Stimulated activated CD8-positive, alpha-beta memory T cell treated with anti-CD3 and anti-CD28 coated beads, Interleukin-2, amount 100 ng/mL, for 1 hour (primary cell): ENCODE results near the gene MS4A7.
"Not testable (repeated sequence)": the region's sequence is repeated elsewhere in the genome, so short reads cannot be mapped to it uniquely, and the experiment has no call there.

Experiments used
- DNase-seq, 2 donors: peaks; one replicate each; pipeline ENCODE4 v3.0.0-alpha.2; 2020; ENCODE audit warnings: low read depth in 2 of 2

Gene MS4A7

GRCh38 chr11:60378354-60378753, at the start of gene MS4A7:
Gene MS4A7 (plus strand): TSS chr11:60378532. CDS start chr11:60383142, 4,610 bp downstream.
- DNase-seq: no peak

GRCh38 chr11:60332846-60333245, 45.5 kb upstream of the MS4A7 start:
- no peak for DNase-seq

DNA sequence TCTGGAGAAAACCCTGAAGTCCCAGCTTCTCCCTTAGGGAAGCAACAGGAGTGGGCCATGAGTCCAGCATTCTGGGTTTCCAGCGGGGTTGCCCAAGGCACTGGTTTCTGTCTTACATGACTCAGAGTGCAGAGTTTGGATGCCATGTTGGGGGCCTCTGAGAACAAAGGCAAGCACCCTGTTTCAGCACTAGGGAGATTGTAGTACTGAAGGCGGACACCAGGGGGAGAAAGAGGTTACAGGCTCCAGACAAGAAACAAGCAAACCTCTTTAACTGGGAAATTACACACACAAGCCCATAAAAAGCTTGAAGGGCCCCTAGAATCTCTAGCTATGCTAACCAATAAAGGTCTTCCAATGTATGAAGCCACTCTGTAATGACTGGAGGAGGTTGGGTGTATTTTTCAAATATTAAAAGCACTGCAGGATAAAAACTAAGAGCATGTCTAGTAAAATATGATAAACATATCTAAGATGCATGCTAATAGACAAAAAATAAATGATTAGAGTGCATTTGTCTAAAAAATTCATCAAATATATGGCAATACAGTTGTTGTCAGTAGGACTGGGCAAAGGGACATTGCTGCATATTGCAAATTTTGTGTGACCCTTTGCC, 44.2 kb upstream of the MS4A7 start:
- peak; percentile 13 to 20 for DNase-seq

DNA sequence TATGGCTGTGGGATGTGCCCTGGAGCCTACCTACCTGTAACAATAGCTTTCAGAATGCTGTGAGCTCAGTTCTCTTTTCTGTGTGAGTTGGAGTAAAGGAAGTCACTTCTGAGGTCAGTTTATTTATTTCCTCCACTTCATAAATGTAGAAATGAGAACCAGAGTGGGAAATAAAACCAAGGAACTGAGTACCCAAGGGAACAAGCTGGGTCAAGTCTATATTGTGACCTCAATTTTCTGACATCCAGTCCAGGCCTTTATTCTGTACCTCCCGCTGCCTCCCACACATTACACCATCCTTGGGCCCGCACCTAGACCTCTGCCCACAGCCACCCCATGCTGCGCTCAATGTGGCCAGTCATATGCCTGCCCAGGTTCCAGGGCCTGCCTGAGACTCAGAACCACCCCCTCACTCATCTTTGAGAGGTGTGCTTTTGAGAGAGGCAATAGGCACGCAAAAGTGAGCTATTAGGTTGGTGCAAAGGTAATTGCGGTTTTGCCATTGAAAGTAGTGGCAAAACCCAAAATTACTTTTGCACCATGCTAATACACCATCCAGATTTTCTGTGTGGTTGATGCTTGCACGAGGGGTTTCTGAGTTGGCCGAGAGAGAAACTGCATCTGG, 41.5 kb upstream of the MS4A7 start:
- DNase-seq: no peak

- DNase-seq: no peak
These were observed 40.3 kb upstream of the MS4A7 start for GRCh38 chr11:60338053-60338452.

- DNase-seq: no peak
These were observed 39.0 kb upstream of the MS4A7 start for GRCh38 chr11:60339356-60339755.

DNA sequence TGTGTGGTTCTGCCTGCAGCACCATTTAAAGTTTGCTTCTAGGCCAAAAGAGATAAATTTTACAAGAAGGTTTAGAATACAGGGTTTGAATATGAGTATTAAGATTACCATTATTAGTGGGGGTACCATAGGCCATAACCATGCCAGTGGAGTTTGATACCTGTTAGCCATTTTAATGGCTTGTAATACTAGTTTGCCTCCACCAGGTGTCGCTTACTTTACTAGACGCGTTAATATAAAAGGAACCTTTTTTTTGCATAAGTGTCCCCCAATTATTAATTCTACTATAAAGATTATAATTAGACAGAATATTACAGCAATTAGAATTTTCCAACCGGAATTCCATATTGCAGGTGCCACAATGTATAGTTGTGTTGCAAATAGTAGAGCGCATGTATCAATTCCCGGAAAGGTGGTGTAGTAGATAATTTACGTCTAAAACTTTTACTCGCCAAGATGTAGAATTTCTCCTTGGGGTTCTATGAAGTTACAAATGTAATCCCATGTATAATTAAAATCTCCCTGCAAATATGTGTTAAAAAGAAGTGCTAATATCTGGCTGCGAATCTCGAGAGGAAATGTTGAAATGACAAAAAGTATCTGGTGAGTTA, 35.1 kb upstream of the MS4A7 start:
- DNase-seq: no peak

DNA sequence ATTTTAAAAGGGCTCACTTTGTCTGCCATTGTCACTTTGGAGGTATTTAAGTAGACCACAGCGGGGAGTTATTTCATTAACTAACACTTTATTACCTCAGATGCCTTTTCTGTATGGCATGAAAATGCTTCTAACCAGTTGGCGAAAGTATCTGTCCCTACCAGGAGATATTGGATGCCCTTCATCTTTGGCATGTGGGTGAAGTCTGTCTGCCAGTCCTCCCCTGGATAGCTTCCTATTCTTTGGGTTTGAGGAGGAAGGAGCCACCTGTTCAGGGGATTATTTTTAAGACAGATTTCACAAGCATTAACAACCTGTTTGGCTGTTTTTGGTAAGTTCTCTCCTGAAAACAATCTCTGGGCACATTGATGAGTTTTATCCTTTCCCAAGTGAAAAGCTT, 34.2 kb upstream of the MS4A7 start:
- DNase-seq: no peak

- DNase-seq: no peak
These were observed 32.8 kb upstream of the MS4A7 start for GRCh38 chr11:60345489-60345888.

DNA sequence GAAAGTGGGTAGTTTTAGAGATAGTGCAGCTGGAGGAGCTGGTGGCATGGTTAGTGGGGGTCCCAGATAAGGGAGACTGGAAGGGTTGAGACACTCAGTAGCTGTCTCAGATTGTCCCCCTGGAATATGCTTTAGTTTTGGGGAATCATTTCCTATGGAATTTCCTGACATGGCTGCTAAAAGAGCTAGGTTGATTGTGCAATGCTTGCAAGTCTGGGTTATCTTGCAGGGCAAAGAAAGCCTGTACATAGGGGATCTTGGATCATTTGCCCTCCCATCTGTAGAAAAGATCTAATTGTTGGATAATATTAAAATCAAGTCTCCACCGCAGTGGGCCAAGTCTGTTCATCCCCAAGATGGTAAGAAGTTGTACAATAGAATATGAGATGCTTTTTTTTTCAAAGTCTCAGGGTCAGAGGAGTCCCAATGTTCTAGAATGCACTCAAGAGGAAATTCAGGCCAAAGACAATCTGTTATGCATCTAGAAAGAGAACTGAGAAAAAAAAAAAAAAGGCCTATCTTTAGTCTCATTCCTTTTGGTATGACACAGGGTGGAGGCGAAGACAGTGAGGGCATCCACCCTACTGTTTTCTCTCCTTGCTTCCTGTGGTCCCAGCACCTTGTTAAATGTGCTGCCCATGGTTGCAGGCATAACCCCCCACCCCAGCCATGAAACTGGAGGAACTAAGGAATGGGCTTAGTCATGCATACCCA, 31.1 kb upstream of the MS4A7 start:
- no peak for DNase-seq

GRCh38 chr11:60348116-60348515, 30.2 kb upstream of the MS4A7 start:
- no peak for DNase-seq

GRCh38 chr11:60349990-60350389, 28.3 kb upstream of the MS4A7 start:
- no peak for DNase-seq

- no peak for DNase-seq
These were observed 20.6 kb upstream of the MS4A7 start for GRCh38 chr11:60357771-60358170.

DNA sequence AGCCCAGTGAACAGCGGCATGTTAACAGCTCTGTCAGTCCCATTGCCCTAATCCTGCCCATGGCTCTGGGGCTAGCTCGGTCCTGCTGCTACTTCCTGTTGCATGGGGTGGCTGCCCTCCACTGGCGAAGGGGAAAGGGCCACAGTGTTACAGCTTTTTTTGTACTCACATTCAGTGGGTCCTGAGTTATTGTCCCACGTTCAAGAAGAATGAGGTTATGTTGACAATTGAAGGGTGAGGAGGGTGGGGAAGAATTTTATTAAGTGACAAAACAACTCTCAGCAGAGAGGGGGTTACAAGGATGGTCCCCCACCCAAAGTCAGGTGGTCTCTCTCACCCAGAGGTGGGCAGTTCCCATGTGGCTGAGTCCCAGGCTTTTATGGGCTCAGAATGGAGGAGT, 17.7 kb upstream of the MS4A7 start:
- no peak for DNase-seq

DNA sequence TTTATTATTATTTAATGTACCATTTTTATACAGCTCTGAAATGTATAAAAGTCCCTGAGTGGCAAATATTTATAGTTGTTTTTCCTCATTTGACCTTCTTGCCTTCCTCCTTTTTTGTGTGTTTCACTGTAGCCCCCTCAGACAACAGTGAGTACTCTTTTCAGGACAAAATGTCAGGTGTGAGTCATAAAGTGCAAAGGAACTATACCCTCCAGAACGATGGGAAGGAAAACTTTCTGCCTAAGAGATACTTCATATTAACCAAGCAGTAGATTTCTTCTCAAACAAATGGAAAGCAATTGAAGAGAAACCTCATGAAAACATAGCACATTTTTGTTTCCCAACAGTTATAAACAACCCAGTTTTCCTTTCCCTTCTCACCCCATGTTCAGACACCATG, 16.1 kb upstream of the MS4A7 start:
- no peak for DNase-seq

DNA sequence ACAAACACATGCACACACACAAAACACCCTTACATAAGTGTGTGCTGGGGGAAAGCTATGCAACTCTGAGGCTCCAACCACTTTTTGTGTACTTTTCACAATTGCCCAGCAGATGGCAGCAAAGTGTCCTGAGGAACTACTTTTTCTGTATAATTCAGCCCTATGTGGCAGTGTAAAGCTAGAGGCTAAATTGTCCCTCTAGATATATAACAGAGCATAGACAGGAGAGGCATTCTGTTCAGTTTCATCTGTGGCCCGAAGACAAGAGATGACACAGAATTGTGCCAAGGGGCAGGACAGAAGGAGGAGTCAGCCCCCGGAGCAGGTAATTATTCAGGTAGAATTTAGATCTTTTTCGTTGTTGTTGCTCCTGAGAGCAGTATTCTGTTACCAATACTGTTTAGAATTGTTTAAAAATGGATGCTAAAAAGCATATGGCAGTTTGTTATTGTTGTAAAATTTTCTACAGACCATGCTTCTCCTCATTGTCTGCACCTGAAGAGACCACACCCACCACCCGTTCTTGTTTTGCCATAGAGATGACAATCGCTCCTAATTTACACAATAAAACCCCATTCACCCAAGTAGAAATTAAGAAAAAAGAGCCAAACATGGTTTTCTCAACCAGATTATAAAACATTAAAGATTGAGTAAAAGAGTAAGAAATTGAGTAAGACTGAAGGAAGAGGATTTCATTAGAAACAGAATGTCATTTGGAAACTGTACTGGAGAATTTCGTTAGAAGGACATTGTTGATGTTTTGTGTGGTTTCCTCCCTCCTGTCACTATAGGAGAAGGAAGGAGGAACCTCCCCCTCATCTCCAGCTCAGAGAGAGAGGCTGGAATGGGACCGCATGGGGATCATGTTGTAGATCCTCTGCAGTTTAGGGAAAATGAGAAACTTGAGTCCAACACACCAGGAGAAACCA, 14.5 kb upstream of the MS4A7 start:
- DNase-seq: peak; percentile 27 to 32

- not testable (repeated sequence) for DNase-seq
These were observed 11.9 kb upstream of the MS4A7 start for GRCh38 chr11:60366262-60366904.

DNA sequence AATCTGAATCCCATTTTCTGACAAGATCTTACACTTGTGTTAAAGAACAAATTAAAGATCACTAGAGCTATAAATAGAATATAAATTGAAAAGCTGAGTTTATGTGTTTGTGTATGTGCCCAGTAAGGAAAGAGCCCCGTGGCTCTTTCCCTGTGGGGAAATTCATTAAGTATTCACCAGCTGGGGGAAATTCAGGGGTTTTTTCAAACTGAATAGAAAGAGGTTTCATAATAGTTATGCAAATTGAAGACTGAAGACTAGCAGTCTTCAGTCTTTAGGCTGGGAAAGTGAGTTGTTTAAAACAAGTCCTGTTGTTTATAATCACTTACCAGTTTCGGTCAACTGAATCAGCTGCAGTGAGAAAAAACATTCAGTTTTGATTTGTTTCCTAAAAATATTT, 11.3 kb upstream of the MS4A7 start:
- DNase-seq: no peak

- no peak for DNase-seq
These were observed 10.4 kb upstream of the MS4A7 start for GRCh38 chr11:60367896-60368295.

GRCh38 chr11:60370252-60370810, 8.0 kb upstream of the MS4A7 start:
- no peak for DNase-seq

DNA sequence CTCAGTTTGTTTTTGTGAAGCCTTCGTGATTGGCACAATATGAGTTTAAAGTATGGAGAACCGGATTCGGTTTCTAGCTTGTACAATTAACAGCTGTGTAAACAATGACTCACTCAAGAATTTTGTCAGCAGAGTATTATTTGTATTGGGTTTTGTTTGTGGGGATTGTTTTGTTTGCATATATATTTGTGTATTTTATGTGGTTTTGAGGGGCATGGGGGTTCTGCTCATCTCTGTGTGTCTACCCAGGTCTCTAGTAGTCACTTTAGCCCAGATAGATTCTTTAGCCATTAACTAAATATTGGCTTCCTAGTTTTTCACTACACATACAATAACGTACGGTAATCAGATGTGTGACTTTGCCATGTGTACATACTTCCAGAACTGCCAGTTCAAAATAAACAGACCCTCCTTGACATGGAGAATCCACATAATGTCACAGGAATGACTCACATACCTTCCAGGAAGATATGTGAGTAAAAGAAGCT, 7.5 kb upstream of the MS4A7 start:
- no peak for DNase-seq
